ENCODE data around the gene CUL4A.
"Not testable (repeated sequence)": the region's sequence is repeated elsewhere in the genome, so short reads cannot be mapped to it uniquely, and the experiment has no call there.

CUL4A gene

DNA sequence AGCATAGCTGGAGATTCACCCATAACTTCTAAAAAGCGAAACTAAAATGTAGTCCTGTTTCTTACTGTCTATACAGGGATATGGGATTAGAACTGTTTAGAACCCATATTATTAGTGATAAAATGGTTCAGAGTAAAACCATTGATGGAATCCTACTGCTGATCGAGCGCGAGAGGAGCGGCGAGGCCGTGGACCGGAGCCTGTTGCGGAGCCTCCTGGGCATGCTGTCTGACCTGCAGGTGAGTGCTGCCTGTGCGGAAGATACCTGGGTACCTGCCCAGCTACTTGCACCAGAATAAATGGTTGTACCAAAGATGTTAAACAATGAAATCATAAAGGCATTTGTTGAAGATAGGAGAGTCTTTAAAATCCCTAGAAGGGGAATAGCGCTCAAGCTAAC, 23.7 kb downstream of the CUL4A start:
- DNase-seq (ENCODE audit: extremely low read depth in 1 of 2, low read depth in 1 of 2): no peak

DNA sequence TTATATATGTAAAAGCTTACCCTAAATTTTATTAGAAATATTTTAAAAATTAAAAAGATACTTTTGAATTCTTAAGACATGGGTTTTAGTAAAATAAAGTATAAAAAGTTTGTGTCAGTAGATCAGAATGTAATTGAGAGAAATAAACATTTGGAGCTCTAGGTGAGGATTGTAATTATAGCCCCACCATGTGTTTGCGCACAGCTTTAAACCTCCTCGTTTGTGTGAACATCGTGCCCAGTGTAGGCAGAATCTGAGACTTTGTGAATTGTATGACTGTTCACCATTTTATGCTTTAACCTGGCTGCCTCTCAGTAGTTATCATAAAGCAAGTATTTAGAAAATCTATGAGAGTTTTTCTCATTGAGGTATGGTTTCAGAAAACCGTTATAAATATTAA, 29.1 kb downstream of the CUL4A start:
- DNase-seq (ENCODE audit: extremely low read depth in 1 of 2, low read depth in 1 of 2): no peak

DNA sequence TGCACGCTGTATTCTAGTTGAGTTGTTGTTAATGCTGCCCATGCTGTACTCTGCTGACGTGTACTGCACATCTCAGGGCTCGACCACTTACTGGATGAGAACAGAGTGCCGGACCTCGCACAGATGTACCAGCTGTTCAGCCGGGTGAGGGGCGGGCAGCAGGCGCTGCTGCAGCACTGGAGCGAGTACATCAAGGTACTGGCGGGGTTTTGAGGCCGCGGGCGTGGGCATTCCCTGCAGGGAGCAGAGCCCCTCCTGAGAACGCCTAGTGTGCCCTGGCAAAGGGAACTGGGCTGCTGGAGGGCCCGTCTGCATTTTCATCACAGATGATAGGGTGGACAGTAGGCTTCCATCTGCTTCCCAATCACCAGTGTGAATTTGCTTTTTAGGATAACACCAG, 29.9 kb downstream of the CUL4A start:
- no peak for DNase-seq (ENCODE audit: extremely low read depth in 1 of 2, low read depth in 1 of 2)

DNA sequence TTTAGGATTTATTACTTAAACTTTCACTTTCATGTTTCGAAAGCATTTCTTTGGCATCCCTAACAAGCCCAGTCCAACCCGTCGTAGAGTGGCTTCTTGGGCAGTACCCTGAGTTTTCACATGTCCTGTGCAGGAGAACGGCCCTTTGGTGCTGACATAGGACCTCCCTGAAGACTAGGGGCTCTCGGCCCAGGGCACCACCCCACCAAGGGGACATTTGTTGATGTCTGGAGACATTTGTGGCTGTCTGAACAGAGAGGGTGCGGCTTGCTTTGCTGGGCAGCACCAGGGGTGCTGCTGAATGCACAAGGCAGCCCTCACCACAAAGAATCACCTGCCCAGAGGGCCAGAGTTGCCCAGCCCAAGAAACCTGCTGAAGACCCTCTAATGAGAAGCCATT, 30.6 kb downstream of the CUL4A start:
- DNase-seq (ENCODE audit: extremely low read depth in 1 of 2, low read depth in 1 of 2): no peak

DNA sequence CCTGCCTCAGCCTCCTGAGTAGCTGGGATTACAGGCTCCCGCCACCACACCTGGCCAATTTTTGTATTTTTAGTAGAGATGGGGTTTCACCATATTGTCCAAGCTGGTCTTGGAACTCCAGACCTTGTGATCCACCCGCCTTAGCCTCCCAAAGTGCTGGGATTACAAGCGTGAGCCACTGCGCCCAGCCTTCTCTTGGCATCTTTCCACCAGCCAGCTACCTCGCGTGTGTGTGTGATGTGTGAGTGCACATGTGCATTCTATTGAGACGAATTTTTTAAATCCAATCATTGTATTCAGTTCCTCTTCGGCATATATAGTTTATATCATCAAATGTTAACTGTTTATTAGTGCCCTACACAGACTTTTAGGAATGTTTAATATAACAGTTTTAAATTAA, 32.2 kb downstream of the CUL4A start:
- not testable (repeated sequence) for DNase-seq (ENCODE audit: extremely low read depth in 1 of 2, low read depth in 1 of 2)

DNA sequence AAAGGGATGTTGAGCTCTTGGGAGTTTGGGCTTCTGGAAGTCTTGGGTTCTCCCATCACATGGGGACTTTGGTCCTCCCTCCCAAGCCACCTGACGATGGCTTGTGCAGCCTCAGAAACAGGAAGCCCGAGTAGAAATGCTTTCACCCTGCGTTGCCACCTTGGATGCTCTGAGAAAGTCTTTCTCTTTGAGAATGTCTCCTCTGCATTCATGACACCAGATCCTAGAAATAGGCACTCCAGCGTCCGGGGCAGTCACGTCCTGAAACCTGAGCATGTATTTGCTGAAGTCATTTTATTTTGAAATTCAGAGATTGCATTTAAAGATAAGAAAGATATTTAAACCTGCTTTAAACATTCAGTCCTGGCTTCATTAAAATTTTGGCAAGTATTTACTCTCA, 34.4 kb downstream of the CUL4A start:
- no peak for DNase-seq (ENCODE audit: extremely low read depth in 1 of 2, low read depth in 1 of 2)

DNA sequence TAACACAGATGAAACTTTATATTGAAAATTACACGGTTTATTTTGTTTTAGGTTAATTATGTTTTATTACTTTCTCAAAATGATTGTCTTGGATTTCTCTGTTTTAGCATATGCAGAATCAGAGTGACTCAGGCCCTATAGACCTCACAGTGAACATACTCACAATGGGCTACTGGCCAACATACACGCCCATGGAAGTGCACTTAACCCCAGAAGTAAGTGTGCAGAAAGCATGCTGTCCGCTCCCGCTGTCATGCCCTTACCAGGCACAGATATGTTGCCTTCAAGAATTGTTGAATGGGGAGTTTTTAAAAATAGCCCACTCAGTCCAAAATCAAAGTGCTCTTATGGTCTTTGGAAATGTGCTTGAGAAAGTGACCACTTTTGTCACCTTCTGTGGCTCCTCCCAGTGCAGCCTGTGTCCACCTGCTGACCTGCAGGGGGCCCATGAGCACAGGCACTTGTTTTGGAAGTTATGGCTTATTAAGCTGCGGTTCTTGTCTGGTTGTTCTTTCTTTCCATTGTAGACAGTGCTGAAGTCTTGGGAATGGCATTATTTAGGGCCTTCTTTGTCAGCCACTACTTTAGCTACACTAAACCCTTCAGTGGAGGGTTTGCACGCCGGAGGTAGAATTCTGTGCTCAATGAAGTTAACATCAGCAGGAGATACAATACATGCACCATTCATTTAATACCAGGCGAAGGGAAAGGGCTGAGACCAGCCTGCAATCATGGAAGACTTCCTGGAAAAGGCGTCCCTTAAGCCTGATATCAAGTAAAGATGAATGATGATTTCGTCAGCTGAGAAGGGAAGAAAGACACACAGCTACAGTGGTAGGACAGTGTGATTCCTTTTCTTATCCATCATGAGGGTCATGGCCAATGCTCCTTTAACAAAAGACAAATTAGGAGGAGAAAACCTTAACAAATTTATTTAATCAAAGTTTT, 36.7 kb downstream of the CUL4A start:
- DNase-seq (ENCODE audit: extremely low read depth in 1 of 2, low read depth in 1 of 2): no peak

DNA sequence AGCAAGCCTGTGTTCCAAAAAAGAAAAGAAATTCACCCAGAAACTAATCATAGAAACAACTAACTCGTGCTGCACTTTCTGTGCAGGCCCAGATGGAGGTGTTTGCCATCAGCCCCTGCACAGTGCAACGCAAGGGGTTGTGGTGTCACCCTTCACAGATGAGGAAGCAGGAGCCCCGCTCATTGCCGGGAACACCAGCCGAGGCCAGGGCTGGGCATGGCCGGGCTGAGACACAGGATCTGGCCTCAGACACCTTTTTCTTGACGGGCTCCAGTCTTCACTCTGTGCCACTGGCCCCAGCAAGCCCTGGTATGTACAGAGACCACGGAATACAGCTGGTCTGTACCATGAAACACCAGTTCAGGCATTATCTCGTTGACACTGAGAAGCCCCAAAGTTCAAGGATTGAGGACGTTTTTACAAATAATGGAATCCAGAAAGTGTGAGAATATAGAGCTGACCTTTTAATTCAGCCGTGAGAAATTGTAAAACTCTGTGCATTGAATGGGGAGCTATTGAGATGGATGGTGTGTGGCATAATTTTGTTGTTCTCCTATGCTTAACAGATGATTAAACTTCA, 43.2 kb downstream of the CUL4A start:
- DNase-seq (ENCODE audit: extremely low read depth in 1 of 2, low read depth in 1 of 2): no peak

DNA sequence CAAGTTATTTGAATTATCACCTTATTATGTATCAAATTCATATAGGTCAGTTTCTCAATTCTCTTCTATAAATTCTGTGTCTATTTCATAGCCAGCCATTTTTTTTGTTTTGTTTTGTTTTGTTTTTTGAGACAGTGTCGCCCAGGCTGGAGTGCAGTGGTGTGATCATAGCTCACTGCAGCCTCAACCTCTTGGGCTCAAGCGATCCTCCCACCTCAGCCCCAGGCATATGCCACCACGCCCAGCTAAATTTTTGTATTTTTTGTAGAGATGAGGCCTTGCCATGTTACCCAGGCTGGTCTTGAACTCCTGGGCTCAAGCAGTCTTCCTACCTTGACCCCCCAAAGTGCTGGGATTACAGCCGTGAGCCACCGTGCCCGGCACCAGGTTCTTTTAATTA, 48.5 kb downstream of the CUL4A start:
- not testable (repeated sequence) for DNase-seq (ENCODE audit: extremely low read depth in 1 of 2, low read depth in 1 of 2)

DNA sequence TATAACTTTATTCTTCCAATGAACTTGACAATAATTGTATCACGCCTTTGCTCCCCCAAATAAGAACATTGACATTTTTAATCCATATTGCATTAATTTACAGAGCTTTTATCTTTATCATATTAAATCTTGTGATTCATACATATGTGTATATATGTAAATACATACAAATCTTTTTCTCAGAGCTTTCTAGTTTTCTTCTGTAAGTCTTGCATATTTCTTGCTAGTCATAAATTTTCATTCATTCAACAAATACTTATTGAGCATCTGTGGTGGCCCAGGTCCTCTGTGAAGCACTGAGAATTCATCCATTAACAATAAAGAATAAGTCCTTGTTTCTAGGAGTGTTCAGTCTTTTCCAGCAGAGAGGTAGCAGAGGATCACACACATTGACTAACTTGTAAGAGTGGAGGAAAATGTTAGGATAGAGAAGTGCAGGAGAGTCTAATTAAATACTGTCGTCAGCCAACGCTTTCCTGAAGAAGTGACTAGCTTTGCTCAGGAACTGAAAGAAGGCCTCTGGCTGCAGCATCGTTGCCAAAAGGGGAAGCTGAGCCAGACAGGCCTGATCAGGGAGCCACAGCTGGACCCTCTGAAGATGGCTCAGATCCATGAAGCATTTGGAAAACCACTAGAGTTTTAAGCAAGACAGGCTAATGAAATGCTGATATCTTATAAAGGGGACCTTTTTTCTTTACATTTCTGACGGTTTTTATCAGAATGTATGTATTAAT, 49.1 kb downstream of the CUL4A start:
- no peak for DNase-seq (ENCODE audit: extremely low read depth in 1 of 2, low read depth in 1 of 2)

DNA sequence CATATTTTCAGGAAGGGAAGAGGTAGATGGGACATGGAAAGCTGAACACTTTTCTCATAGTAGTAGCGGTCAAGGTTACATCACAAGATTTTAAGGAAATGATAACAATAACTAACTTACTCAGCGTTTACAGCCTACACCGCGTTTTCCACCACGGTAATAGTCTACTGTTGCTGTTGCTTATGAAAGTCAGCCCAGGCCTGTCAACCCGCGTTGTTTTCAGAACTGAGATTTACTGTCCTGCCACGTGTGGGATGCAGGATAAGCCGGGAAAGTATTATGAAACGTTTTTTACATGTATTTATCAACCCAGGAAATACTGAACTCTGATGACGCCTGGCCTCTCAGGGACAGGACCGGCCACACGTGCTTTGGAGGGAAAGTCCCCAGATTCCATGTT, 51.6 kb downstream of the CUL4A start:
- no peak for DNase-seq (ENCODE audit: extremely low read depth in 1 of 2, low read depth in 1 of 2)

DNA sequence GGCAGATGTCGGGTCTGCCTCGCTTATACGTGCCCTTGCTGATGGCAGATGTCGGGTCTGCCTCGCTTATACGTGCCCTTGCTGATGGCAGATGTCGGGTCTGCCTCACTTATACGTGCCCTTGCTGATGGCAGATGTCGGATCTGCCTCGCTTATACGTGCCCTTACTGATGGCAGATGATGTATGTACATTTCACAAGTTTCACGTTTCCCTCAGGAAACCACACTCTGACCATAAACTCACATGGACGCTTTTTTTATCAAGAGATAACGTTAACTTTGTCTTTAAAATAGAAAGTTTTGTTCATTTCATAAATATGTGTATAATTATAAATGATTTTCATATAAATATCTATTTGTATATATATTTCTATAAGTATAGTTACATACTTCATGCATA, 53.6 kb downstream of the CUL4A start:
- not testable (repeated sequence) for DNase-seq (ENCODE audit: extremely low read depth in 1 of 2, low read depth in 1 of 2)

DNA sequence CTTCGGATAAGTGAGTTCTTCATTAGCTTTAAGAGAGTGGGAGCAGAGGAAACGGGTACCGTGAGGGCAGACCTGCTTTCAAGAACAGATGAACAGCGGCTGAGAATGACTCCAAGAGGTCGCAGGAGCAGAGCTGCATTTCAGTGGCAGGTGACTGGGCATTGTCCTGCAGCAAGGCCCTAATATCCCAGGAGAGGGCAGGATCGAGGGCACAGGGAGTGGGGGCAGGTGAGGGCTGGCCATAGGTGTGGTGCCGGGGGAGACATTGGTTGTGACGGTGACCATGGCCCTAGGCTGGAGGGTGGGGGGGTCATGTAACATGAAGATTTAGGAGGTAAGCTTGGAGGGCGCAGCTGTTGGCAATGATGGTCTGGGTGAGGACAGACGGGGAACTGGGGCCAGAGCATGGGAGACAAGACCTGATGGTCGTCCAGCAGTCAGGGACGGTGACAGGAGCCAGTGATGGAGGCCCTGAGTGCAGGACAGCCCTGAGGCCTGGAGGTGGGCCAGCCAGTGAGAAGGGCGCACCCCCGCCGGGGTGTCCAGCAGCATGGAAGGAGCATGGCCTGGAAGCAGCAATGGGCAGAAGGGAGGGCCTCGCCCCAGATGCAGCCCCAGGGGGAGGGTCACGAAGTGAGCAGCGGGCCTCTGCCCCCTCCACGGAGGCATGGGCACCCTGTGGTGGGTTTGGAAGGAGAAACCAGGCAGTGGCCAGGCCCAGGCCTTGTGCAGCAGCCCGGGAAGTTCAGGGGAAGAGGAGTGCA, 58.4 kb downstream of the CUL4A start:
- DNase-seq (ENCODE audit: extremely low read depth in 1 of 2, low read depth in 1 of 2): no peak

DNA sequence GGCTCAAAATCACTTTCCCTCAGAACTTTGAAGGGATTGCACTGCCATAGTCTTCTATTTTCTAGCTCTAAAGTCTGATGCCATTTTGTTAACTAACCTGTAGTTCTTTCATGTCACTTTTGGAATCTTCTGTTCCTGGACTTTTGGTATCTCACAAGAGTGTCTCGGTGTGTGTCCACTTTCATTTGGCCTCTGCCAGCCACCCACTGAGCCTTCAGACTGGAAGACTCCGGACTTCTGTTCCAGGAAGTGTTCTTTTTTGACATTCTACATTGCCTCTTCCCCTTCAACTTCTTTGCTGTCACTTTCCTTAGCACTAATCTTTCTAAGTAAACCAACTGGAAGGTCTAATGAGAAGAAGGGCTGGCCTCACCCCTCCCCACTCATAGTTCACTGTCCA, 62.6 kb downstream of the CUL4A start:
- no peak for DNase-seq (ENCODE audit: extremely low read depth in 1 of 2, low read depth in 1 of 2)

DNA sequence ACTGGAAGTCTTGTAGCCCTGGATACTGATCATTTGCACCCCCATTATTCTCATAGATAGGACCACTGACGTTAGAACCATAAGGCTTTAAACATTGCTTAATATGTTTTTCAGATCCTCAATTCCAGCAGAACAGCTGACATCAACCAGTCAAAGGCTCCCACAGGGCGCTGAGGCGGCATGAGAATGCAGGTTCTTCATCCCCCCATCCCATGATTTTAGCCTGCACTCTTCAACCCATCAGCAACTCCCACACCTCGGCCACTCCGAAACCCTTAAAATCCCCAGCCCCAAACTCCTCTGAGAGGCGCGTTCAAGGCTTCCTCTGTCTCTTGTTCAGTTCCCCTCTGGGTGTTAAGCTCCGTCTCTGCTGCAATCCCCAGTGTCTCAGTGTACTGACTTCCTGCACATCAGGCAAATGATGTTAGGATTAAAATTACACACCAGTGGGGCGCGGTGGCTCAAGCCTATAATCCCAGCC, 63.3 kb downstream of the CUL4A start:
- DNase-seq (ENCODE audit: extremely low read depth in 1 of 2, low read depth in 1 of 2): no peak

DNA sequence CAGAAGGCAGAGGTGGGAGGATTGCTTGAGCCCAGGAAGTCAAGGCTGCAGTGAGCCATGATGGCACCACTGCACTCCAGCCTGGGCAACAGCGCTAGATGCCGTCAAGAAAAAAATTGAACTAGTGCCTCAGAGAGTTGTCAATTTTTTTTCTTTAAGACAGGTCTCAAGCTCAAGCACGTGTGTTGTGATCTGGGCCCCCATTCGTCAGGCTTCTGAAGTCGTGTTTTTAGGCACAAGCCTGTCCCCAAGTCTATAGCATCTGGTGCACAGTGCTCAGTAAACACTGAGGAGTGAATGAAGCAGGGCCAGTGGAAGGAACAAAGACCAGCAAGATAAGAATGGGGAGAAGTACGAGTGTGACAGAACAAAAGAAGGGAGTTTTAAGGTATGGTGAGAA, 63.9 kb downstream of the CUL4A start:
- no peak for DNase-seq (ENCODE audit: extremely low read depth in 1 of 2, low read depth in 1 of 2)

DNA sequence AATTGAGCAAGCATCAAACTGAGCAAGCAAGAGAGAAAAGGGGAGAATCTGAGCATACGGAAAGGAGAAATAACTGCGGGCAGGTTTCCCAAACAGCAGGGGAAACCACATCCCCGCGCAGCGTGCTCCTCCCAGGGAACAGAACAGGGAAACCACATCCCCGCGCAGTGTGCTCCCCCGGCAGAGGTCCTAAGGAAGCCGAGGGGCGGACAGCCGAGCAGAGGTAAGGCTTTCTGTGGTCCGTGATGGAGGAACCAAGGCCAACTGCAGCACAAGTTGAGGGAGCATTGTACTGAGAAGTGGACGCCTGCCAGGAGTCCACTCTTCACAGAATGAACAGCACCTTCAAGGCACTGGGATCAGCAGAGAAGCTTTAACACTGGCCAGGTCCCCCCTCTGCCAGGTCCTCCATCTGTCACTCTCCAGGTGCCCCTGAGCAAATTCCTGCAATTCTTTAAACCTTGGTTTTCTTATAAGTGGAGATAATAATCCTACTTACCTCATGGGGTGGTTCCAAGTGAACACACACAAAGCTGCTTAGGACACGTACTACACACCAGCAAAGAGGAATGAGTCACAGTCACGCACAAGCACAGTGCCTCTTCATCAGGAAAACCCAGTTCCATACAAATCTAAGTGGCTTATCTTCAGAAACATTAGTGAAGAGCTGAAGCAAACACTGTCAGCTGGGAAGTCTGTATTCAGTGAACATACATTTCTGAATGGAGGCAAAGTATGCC, 64.6 kb downstream of the CUL4A start:
- no peak for DNase-seq (ENCODE audit: extremely low read depth in 1 of 2, low read depth in 1 of 2)

DNA sequence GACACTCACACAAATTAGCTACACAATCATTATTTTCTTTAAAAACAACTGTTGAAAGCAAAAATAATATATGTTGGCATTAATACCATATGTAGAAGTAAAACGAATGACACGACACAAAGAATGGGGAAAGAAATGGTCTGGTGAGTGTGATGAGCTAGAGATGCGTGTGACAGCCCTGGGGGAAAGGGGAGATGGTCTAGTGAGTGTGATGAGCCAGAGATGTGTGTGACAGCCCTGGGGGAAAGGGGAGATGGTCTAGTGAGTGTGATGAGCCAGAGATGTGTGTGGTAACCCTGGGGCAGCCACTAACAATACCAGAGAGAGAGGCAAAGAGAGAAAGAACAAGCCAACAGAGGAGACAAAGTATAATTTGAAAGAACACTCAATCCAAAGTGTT, 65.3 kb downstream of the CUL4A start:
- DNase-seq (ENCODE audit: extremely low read depth in 1 of 2, low read depth in 1 of 2): no peak

DNA sequence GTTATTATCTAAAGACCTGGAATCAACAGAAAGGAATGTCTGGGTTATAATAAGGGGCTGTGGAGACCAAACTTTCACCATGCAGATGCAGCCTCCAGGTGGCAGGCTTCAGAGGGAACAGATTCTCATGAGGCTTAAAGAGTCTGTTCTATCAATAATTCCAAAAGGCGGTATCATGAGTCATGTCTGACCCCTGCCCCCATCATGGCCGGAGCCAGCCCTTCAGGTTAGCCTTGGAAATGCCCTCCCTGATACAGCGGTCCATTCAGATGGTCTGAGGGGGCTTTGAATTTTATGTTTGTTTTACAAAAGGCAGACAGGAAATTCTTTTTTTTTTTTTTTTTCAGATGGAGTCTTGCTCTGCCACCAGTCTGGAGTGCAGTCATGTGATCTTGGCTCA, 66.0 kb downstream of the CUL4A start:
- DNase-seq (ENCODE audit: extremely low read depth in 1 of 2, low read depth in 1 of 2): no peak

DNA sequence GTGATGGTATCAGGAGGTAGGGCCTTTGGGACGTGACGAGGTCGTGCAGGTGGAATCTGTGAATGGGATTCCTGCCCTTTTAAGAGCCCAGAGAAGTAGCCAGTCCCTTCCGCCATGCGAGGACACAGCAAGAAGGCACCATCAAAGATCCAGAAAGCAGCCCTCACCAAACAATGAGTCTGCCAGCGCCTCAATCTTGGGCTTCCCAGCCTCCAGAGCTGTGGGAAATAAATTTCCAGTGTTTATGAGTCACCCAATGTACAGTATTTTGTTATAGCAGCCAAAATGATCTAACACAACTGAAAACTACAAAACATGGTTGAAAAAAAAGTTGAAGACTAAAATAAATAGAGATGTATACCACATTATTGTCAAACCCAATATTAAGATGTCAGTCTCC, 70.7 kb downstream of the CUL4A start:
- no peak for DNase-seq (ENCODE audit: extremely low read depth in 1 of 2, low read depth in 1 of 2)

Data from stimulated activated CD8-positive, alpha-beta memory T cell treated with anti-CD3 and anti-CD28 coated beads, Interleukin-7, amount 100 ng/mL, for 48 hours (primary cell).